ENCODE data around the gene TNK2. TPM values are rescaled to one million over a fixed set of nuclear protein-coding genes. Genes with fewer than 3 reads are reported as not detected.
A peak's percentile ranks its signal among the peaks of the same experiment; 100 is the strongest.

The TNK2 gene
- total RNA-seq, 1 donor from 2014 or later, result 35.5 TPM

DNA sequence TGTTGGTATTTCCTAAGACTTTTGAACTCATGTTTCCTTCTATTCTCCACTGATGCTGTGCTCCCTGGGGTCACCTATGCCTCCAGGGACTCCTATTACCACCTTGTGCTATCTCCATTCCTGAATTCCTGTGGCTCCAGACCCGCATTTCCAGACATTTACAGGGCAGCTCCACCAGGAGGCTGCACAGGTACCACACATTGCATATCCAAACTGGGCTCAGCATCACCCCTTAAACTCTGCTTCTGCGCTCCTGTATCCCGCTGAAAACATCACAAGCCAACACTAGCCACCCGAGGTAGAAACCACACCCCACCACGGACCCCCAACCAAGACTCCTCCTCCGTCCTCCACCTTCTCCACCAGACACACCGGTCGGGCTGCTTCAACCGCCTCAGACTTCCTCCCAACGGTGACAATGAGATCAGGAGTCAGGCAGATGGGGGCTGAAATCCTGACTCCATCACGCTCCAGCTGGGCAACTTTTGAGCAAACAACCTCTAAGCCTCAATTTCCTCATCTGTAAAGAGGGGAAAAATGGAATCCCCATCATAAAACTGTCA is 10.4 kb downstream of the TNK2 start:
- Mint-ChIP-seq H3K4me3 (ENCODE audit: unreplicated experiment) (no peak overlapping the region), H3K27ac (ENCODE audit: unreplicated experiment) (peak overlapping the region; percentile 83), H3K36me3 (ENCODE audit: low read depth) (no peaks in the 10 kb centered on the region), H3K27me3 (ENCODE audit: low read depth) (no peaks in the 10 kb centered on the region), H3K9me3 (ENCODE audit: low read depth) (no peaks in the 10 kb centered on the region), H3K4me1 (ENCODE audit: low read depth) (peaks cover 72% of the 10 kb centered on the region)
- DNase-seq (ENCODE audit: low spot score), result peak; percentile 42
- TF ChIP-seq CTCF (IDR thresholded peaks at IDR 0.05), result peak; percentile 8

GRCh38 chr3:195897081-195897852 is 11.1 kb downstream of the TNK2 start:
- no peak for TF ChIP-seq CTCF (IDR thresholded peaks at IDR 0.05)
- peak overlapping the region; percentile 97 for H3K27ac Mint-ChIP-seq (ENCODE audit: unreplicated experiment)
- no peaks in the 10 kb centered on the region for H3K9me3 Mint-ChIP-seq (ENCODE audit: low read depth)
- peak; percentile 80 for DNase-seq (ENCODE audit: low spot score)
- no peaks in the 10 kb centered on the region for H3K36me3 Mint-ChIP-seq (ENCODE audit: low read depth)
- H3K4me1 Mint-ChIP-seq (ENCODE audit: low read depth), result peaks cover 79% of the 10 kb centered on the region
- H3K4me3 Mint-ChIP-seq (ENCODE audit: unreplicated experiment), result peak overlapping the region; percentile 66
- H3K27me3 Mint-ChIP-seq (ENCODE audit: low read depth), result no peaks in the 10 kb centered on the region

GRCh38 chr3:195896361-195897080 is 11.8 kb downstream of the TNK2 start:
- H3K4me3 Mint-ChIP-seq (ENCODE audit: unreplicated experiment), result peak overlapping the region; percentile 66
- H3K4me1 Mint-ChIP-seq (ENCODE audit: low read depth), result peaks cover 79% of the 10 kb centered on the region
- H3K27ac Mint-ChIP-seq (ENCODE audit: unreplicated experiment), result peak overlapping the region; percentile 97
- no peak for TF ChIP-seq CTCF (IDR thresholded peaks at IDR 0.05)
- no peaks in the 10 kb centered on the region for H3K36me3 Mint-ChIP-seq (ENCODE audit: low read depth)
- no peaks in the 10 kb centered on the region for H3K9me3 Mint-ChIP-seq (ENCODE audit: low read depth)
- no peaks in the 10 kb centered on the region for H3K27me3 Mint-ChIP-seq (ENCODE audit: low read depth)
- DNase-seq (ENCODE audit: low spot score), result peak; percentile 84

GRCh38 chr3:195895861-195896360 is 12.4 kb downstream of the TNK2 start:
- Mint-ChIP-seq H3K36me3 (ENCODE audit: low read depth) (no peaks in the 10 kb centered on the region), H3K9me3 (ENCODE audit: low read depth) (no peaks in the 10 kb centered on the region), H3K27ac (ENCODE audit: unreplicated experiment) (peak overlapping the region; percentile 97), H3K4me3 (ENCODE audit: unreplicated experiment) (peak overlapping the region; percentile 83), H3K4me1 (ENCODE audit: low read depth) (peaks cover 75% of the 10 kb centered on the region), H3K27me3 (ENCODE audit: low read depth) (no peaks in the 10 kb centered on the region)
- TF ChIP-seq CTCF (IDR thresholded peaks at IDR 0.05), result no peak
- DNase-seq (ENCODE audit: low spot score), result peak; percentile 72

All from chondrocyte (in vitro differentiated cells).